ENCODE results near the gene GLT1D1. TPM values are rescaled to one million over a fixed set of nuclear protein-coding genes. Genes with fewer than 3 reads are reported as not detected.

Gene GLT1D1
- total and polyA plus RNA-seq, 2 donors (not counting 3 experiments of a cell fraction or from before 2014, with no cell fraction given) = not detected

- Histone ChIP-seq H3K9ac (replicated peaks; ENCODE audit: extremely low read depth, insufficient read depth, low read length) (no peak overlapping the region), H3K9me3 (replicated peaks; ENCODE audit: control insufficient read depth, insufficient read depth, low read length) (peaks cover 3% of the 10 kb centered on the region), H3K79me2 (ENCODE audit: control insufficient read depth, insufficient read depth, low read length) (no peaks in the 10 kb centered on the region), H3K4me3 (replicated peaks in 1 of 3; ENCODE audit: insufficient read depth in 1 of 3, low read depth in 1 of 3, low read length in 3 of 3) (no peak overlapping the region), H3K36me3 (ENCODE audit: control insufficient read depth in 2 of 2, extremely low read depth in 1 of 2, insufficient read depth in 2 of 2, low read length in 2 of 2) (no peaks in the 10 kb centered on the region), H3K27me3 (ENCODE audit: control insufficient read depth in 2 of 2, insufficient read depth in 2 of 2, low read length in 2 of 2) (no peaks in the 10 kb centered on the region), H2AFZ (ENCODE audit: low read depth, low read length) (no peak overlapping the region), H3K27ac (ENCODE audit: insufficient read depth, low read depth, low read length) (no peak overlapping the region), H3K9me1 (replicated peaks; ENCODE audit: control insufficient read depth, extremely low read depth, insufficient read depth, low read length) (no peaks in the 10 kb centered on the region), H3K4me2 (ENCODE audit: insufficient read depth, low read length) (no peak overlapping the region), H4K20me1 (replicated peaks; ENCODE audit: control insufficient read depth, extremely low read depth, insufficient read depth, low read length) (no peaks in the 10 kb centered on the region), H3K4me1 (ENCODE audit: control insufficient read depth, extremely low read depth, insufficient read depth, low read length) (no peaks in the 10 kb centered on the region)
- intact Hi-C loops (cut with micrococcal nuclease) = no loop called here
- TF ChIP-seq MYC (IDR thresholded peaks at IDR 0.05; ENCODE audit: low read depth, low read length) (no peak), FOS (IDR thresholded peaks at IDR 0.05; ENCODE audit: borderline replicate concordance, insufficient read depth, low read length) (no peak), JUN (IDR thresholded peaks at IDR 0.05; ENCODE audit: borderline replicate concordance, insufficient read depth, insufficient read length, low read depth) (no peak), POLR2AphosphoS5 (IDR thresholded peaks at IDR 0.05; ENCODE audit: insufficient read depth, low read depth, low read length) (no peak)
- TF ChIP-seq, protein P1, sequence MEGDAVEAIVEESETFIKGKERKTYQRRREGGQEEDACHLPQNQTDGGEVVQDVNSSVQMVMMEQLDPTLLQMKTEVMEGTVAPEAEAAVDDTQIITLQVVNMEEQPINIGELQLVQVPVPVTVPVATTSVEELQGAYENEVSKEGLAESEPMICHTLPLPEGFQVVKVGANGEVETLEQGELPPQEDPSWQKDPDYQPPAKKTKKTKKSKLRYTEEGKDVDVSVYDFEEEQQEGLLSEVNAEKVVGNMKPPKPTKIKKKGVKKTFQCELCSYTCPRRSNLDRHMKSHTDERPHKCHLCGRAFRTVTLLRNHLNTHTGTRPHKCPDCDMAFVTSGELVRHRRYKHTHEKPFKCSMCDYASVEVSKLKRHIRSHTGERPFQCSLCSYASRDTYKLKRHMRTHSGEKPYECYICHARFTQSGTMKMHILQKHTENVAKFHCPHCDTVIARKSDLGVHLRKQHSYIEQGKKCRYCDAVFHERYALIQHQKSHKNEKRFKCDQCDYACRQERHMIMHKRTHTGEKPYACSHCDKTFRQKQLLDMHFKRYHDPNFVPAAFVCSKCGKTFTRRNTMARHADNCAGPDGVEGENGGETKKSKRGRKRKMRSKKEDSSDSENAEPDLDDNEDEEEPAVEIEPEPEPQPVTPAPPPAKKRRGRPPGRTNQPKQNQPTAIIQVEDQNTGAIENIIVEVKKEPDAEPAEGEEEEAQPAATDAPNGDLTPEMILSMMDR (IDR thresholded peaks at IDR 0.05; ENCODE audit: extremely low read depth in 1 of 2, insufficient read depth in 1 of 2, low read depth in 1 of 2, low read length in 2 of 2) = no peak
- TF ChIP-seq, protein P2, sequence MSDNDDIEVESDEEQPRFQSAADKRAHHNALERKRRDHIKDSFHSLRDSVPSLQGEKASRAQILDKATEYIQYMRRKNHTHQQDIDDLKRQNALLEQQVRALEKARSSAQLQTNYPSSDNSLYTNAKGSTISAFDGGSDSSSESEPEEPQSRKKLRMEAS (IDR thresholded peaks at IDR 0.05; ENCODE audit: insufficient read depth, insufficient read length) = no peak
- DNase-seq (ENCODE audit: low read depth, low spot score) (no peak), FAIRE-seq (no peak)
- ChIA-PET CTCF (no interaction called here), POLR2A (no interaction called here)
- BruUV-seq (replicated peaks) = no TSS peak
- dilution Hi-C loops (cut with MboI; ENCODE audit: extremely low pct_ligation_motif_present, low sequenced_read_pairs) = no loop called here
Observed at GRCh38 chr12:128942960-128943477, 89.7 kb downstream of the GLT1D1 start.

Measured in endothelial cell of umbilical vein (primary cell).